H1 (cell line): Measurements from ENCODE around the gene MAP1B. TPM values are rescaled to one million over a fixed set of nuclear protein-coding genes. Genes with fewer than 3 reads are reported as not detected.

Source experiments
- CTCF ChIA-PET: fragments of 300-600 bp; sonication (Branson Sonifier 250); formaldehyde crosslinking; loops from one replicate; lab custom pipeline; 2021; ENCODE audit not compliant: partially characterized antibody; lab: Charles Lee
- POLR2A ChIA-PET: fragments of 300-600 bp; sonication (Branson Sonifier 250); formaldehyde crosslinking; loops from one replicate; lab custom pipeline; 2021; ENCODE audit warnings: inconsistent platforms; ENCODE audit not compliant: partially characterized antibody; lab: Charles Lee
- DNase-seq, 2 experiments: peaks; one replicate each; pipeline versions ENCODE4 v3.0.0 to v3.0.0-alpha.2; 2010 to 2022; ENCODE audit warnings: low spot score in 2 of 2, low read depth in 1 of 2, mixed read lengths in 1 of 2
- FAIRE-seq: peaks from 2 replicates; lab custom pipeline; 2011; peaks lifted over from hg19 to GRCh38; lab: Jason Lieb, UNC
- H2AFZ ChIP-seq: 2 replicates; pipeline ENCODE4 v1.8.1; 2012; ENCODE audit warnings: low read length, inconsistent platforms
- H2AK5ac ChIP-seq: 2 replicates; pipeline ENCODE4 v1.6.1; 2013; ENCODE audit warnings: low read depth, low read length
- H2BK120ac ChIP-seq: replicated peaks from 2 replicates; pipeline ENCODE3; 2013; ENCODE audit warnings: low read depth, low read length, inconsistent platforms
- H2BK12ac ChIP-seq: 2 replicates; pipeline ENCODE4 v1.6.1; 2013; ENCODE audit warnings: low read depth, low read length
- H2BK15ac ChIP-seq: 2 replicates; pipeline ENCODE4 v1.6.1; 2013; ENCODE audit warnings: low read length
- H2BK20ac ChIP-seq: 2 replicates; pipeline ENCODE4 v1.6.1; 2013; ENCODE audit warnings: low read length
- H2BK5ac ChIP-seq: 2 replicates; pipeline ENCODE4 v1.6.1; 2013; ENCODE audit warnings: low read depth, low read length
- H3K14ac ChIP-seq: 2 replicates; pipeline ENCODE4 v1.6.1; 2013; ENCODE audit warnings: inconsistent platforms; ENCODE audit not compliant: insufficient read length
- H3K18ac ChIP-seq: 2 replicates; pipeline ENCODE4 v1.6.1; 2013; ENCODE audit warnings: low read length; ENCODE audit errors: extremely low read depth
- H3K23ac ChIP-seq: 2 replicates; pipeline ENCODE4 v1.6.1; 2013; ENCODE audit warnings: inconsistent platforms; ENCODE audit not compliant: insufficient read length
- H3K23me2 ChIP-seq: 2 replicates; pipeline ENCODE4 v1.6.1; 2013; ENCODE audit warnings: low read depth, low read length
- H3K27ac ChIP-seq: 2 replicates; pipeline ENCODE4 v1.6.1; 2011; ENCODE audit warnings: low read depth, low read length, inconsistent platforms
- H3K27me3 ChIP-seq, 4 experiments: replicated peaks in 1 of 4; 1 replicate in 1 of 4; 2 replicates in 3 of 4; pipeline versions ENCODE4 v1.6.1 to v1.8.1; 2011 to 2013; ENCODE audit warnings: low read length in 3 of 4, mild to moderate bottlenecking in 3 of 4, inconsistent platforms in 2 of 4, mixed read lengths in 2 of 4, moderate library complexity in 1 of 4; ENCODE audit not compliant: control insufficient read depth in 3 of 4, insufficient read depth in 3 of 4; ENCODE audit errors: extremely low read depth in 1 of 4
- H3K36me3 ChIP-seq, 4 experiments: 2 replicates each; pipeline versions ENCODE4 v1.6.1 to v1.8.1; 2011 to 2013; ENCODE audit warnings: mild to moderate bottlenecking in 4 of 4, low read length in 3 of 4, moderate library complexity in 2 of 4, control low read depth in 1 of 4, inconsistent platforms in 1 of 4; ENCODE audit not compliant: insufficient read depth in 4 of 4, control insufficient read depth in 2 of 4
- H3K4ac ChIP-seq: replicated peaks from 2 replicates; pipeline ENCODE3; 2013; ENCODE audit warnings: low read length, low read depth, mixed read lengths, inconsistent platforms; ENCODE audit not compliant: insufficient read length
- H3K4me1 ChIP-seq, 4 experiments: replicated peaks in 1 of 4; 1 replicate in 1 of 4; 2 replicates in 3 of 4; pipeline versions ENCODE4 v1.6.1 to v1.8.1; 2011 to 2013; ENCODE audit warnings: low read length in 3 of 4, inconsistent platforms in 2 of 4, mixed read lengths in 1 of 4; ENCODE audit not compliant: insufficient read depth in 4 of 4, control insufficient read depth in 3 of 4
- H3K4me2 ChIP-seq, 2 experiments: 2 replicates each; pipeline versions ENCODE4 v1.6.1 to v1.8.1; 2011 to 2013; ENCODE audit warnings: low read depth in 2 of 2, low read length in 2 of 2, control low read depth in 1 of 2, inconsistent platforms in 1 of 2, mild to moderate bottlenecking in 1 of 2; ENCODE audit not compliant: insufficient read depth in 1 of 2
- H3K4me3 ChIP-seq, 4 experiments: fragments of 200-600, 300-600 bp in 1 of 4; sonication (generic), shearing (Covaris generic), sonication (Bioruptor Twin) in 1 of 4; 2 replicates each; pipeline versions ENCODE4 v1.5.1 to v1.8.1; 2011 to 2016; ENCODE audit warnings: low read length in 4 of 4, low read depth in 3 of 4, control low read depth in 2 of 4, inconsistent platforms in 2 of 4, mild to moderate bottlenecking in 2 of 4, mixed read lengths in 1 of 4, moderate library complexity in 1 of 4; ENCODE audit not compliant: insufficient read depth in 2 of 4; ENCODE audit errors: extremely low read depth in 1 of 4
- H3K56ac ChIP-seq: replicated peaks from 2 replicates; pipeline ENCODE3; 2013; ENCODE audit warnings: low read depth, mild to moderate bottlenecking, mixed read lengths, low read length, inconsistent platforms; ENCODE audit not compliant: insufficient read length
- H3K79me1 ChIP-seq: 2 replicates; pipeline ENCODE4 v1.6.1; 2013; ENCODE audit warnings: low read depth, low read length, control low read depth
- H3K79me2 ChIP-seq, 2 experiments: 2 replicates each; pipeline versions ENCODE4 v1.6.1 to v1.8.1; 2012 to 2013; ENCODE audit warnings: low read length in 2 of 2, mild to moderate bottlenecking in 2 of 2, inconsistent platforms in 1 of 2; ENCODE audit not compliant: insufficient read depth in 2 of 2, control insufficient read depth in 1 of 2
- H3K9ac ChIP-seq, 4 experiments: replicated peaks in 1 of 4; 1 replicate in 1 of 4; 2 replicates in 3 of 4; pipeline versions ENCODE4 v1.6.1 to v1.8.1; 2011 to 2013; ENCODE audit warnings: low read depth in 3 of 4, low read length in 3 of 4, control low read depth in 2 of 4, mild to moderate bottlenecking in 2 of 4, moderate library complexity in 2 of 4, inconsistent platforms in 1 of 4; ENCODE audit errors: extremely low read depth in 1 of 4
- H3K9me3 ChIP-seq, 2 experiments: 2 replicates each; pipeline versions ENCODE4 v1.6.1 to v1.8.1; 2012 to 2013; ENCODE audit warnings: mild to moderate bottlenecking in 2 of 2, moderate library complexity in 2 of 2, control low read depth in 1 of 2, inconsistent platforms in 1 of 2, low read depth in 1 of 2, low read length in 1 of 2, mixed read lengths in 1 of 2; ENCODE audit not compliant: insufficient read depth in 2 of 2
- H4K20me1 ChIP-seq, 2 experiments: replicated peaks in 1 of 2; 2 replicates each; pipeline versions ENCODE3 to v1.8.1; 2011 to 2013; ENCODE audit warnings: inconsistent platforms in 2 of 2, low read length in 2 of 2, mild to moderate bottlenecking in 1 of 2; ENCODE audit not compliant: insufficient read depth in 2 of 2, control insufficient read depth in 1 of 2
- H4K5ac ChIP-seq: 2 replicates; pipeline ENCODE4 v1.6.1; 2013; ENCODE audit warnings: low read length, low read depth, mixed read lengths, inconsistent platforms; ENCODE audit not compliant: insufficient read length
- H4K8ac ChIP-seq: 2 replicates; pipeline ENCODE4 v1.8.0; 2013; ENCODE audit warnings: mild to moderate bottlenecking, moderate library complexity, low read length, inconsistent platforms; ENCODE audit not compliant: insufficient read depth; ENCODE audit errors: extremely low read depth
- H4K91ac ChIP-seq: replicated peaks from 2 replicates; pipeline ENCODE3; 2013; ENCODE audit warnings: low read length, mixed read lengths, inconsistent platforms; ENCODE audit not compliant: insufficient read length
- MAFK ChIP-seq: IDR thresholded peaks from 2 replicates; pipeline ENCODE4 v1.6.1; 2012; ENCODE audit warnings: low read depth, mild to moderate bottlenecking, improper control_type of control experiment, low read length
- NANOG ChIP-seq: IDR thresholded peaks from 2 replicates; pipeline ENCODE4 v1.6.1; 2011; ENCODE audit warnings: low read length, low read depth, mild to moderate bottlenecking, inconsistent platforms; ENCODE audit not compliant: insufficient read depth, poor library complexity, severe bottlenecking
- TBP ChIP-seq: IDR thresholded peaks from 2 replicates; pipeline ENCODE4 v1.6.1; 2011; ENCODE audit warnings: low read depth, low read length, improper control_type of control experiment
- WGBS, 2 experiments: shearing (Covaris generic) in 1 of 2; methylation state at CpG; one replicate each; pipeline versions ENCODE4 v1.1.6 to v1.1.7; 2013 to 2015; ENCODE audit warnings: low lambda C conversion rate in 2 of 2, mixed read lengths in 2 of 2, inconsistent platforms in 1 of 2, low coverage in 1 of 2, missing lambda C conversion rate in 1 of 2; ENCODE audit not compliant: insufficient replicate concordance in 2 of 2, insufficient coverage in 1 of 2, insufficient read length in 1 of 2; ENCODE audit errors: extremely low coverage in 1 of 2, missing lambda C conversion rate in 1 of 2; 5-methylcytosine and 5-hydroxymethylcytosine counted together
- polyA plus RNA-seq, 7 experiments: library from polyadenylated mRNA; depleted of rRNA in 3 of 7; stranded (reverse) in 5 of 7; unstranded in 2 of 7; fragments of >200 nt in 5 of 7; fragments of 200-250 nt in 2 of 7; gene quantifications; 1 replicate in 5 of 7; 2 replicates in 1 of 7; 4 replicates in 1 of 7; pipeline versions ENCODE4 v1.2.1 to v1.2.3, GENCODE V29; 2011 to 2013; ENCODE audit warnings: missing spikeins in 2 of 7, mixed read lengths in 2 of 7
- total RNA-seq: library from RNA; stranded (reverse); fragmentation: NEBNext Ultra II Directional; extraction: Animal tissue kit (Norgen Biotek cat#: 25700); gene quantifications from 2 replicates; pipeline ENCODE4 v1.2.1, GENCODE V29; 2021

The MAP1B gene
- total and polyA plus RNA-seq, 2 of the 8 experiments (the other 6 are each of a cell fraction or from before 2014, with no cell fraction given): 24.5 to 120 TPM

DNA sequence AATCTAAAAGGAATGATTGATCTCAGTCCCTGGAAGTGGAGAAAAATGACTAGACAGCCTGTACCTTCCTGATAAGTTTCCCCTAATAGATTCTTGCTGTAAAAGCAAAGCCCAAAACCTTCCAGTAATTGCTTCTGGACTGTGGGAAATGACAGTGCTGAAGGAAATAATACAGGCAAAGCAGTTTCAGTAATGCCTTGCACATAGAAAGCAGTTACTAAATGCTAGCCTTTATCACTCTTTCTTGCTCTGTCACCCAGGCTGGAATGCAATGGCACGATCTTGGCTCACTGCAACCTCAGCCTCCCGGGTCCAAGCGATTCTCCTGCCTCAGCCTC lies 50.3 kb downstream of the MAP1B start:
- WGBS, 2 experiments: 86% methylated on average over 3 of the region's 3 CpGs; no CpG with 5 or more reads in 1 of the 2 experiments
- no peak overlapping the region for H3K4ac ChIP-seq
- H2BK15ac ChIP-seq: no peak overlapping the region
- no peak for TF ChIP-seq TBP
- TF ChIP-seq NANOG: no peak
- TF ChIP-seq MAFK: no peak
- TF ChIP-seq, all 59 proteins: peak for 0
- Histone ChIP-seq H2BK20ac (no peak overlapping the region), H3K56ac (no peak overlapping the region), H3K36me3 (no peaks in the 10 kb centered on the region; a peak in 1 of 8 replicates), H2AFZ (no peak overlapping the region), H4K20me1 (peaks cover 0 to 2% of the 10 kb centered on the region in 2 experiments), H3K4me1 (peaks cover 0 to 22% (median 13%) of the 10 kb centered on the region in 4 experiments; a peak in 4 of 7 replicates), H3K23me2 (no peaks in the 10 kb centered on the region), H4K5ac (no peak overlapping the region), H2BK12ac (no peak overlapping the region), H4K91ac (no peak overlapping the region), H3K4me2 (no peak overlapping the region), H3K9ac (no peak overlapping the region), H3K4me3 (no peak overlapping the region), H3K14ac (no peak overlapping the region), H3K79me2 (peaks cover 0 to 16% of the 10 kb centered on the region in 2 experiments; a peak in 1 of 4 replicates), H3K23ac (no peak overlapping the region), H3K9me3 (no peaks in the 10 kb centered on the region), H3K27ac (no peak overlapping the region), H2BK5ac (no peak overlapping the region), H2AK5ac (no peak overlapping the region), H2BK120ac (no peak overlapping the region), H3K27me3 (no peaks in the 10 kb centered on the region), H4K8ac (no peak overlapping the region), H3K79me1 (0 out of 2 replicates have a peak, but pooled peaks cover 2% of the 10 kb centered on the region), H3K18ac (no peak overlapping the region)
- FAIRE-seq (no peak), DNase-seq (no peak)
- CTCF ChIA-PET: interaction anchor here (1.2 kb wide), 1 partner anchor 8 kb away, joined by 3 read pairs; no protein-coding TSS in a partner anchor
- POLR2A ChIA-PET: interaction anchor here (1.5 kb wide), 1 partner anchor 10 kb away, joined by 4 read pairs; no protein-coding TSS in a partner anchor
